HG03025 (cell line): ENCODE data around the gene SLC28A3.

Experiments
- ATAC-seq: cut with Tn5 transposase; IDR thresholded peaks from one replicate; pipeline ENCODE4 v1.9.1; 2021; ENCODE audit warnings: mild to moderate bottlenecking, moderate library complexity; ENCODE audit not compliant: unreplicated experiment, low FRiP score

The SLC28A3 gene

GRCh38 chr9:84255696-84256095 lies 84.9 kb downstream of the SLC28A3 start:
- ATAC-seq: no peak

GRCh38 chr9:84254972-84255371 lies 85.6 kb downstream of the SLC28A3 start:
- ATAC-seq: no peak

GRCh38 chr9:84251921-84252320 lies 88.6 kb downstream of the SLC28A3 start:
- ATAC-seq: no peak

- no peak for ATAC-seq
Measured at GRCh38 chr9:84241817-84242373, 98.7 kb downstream of the SLC28A3 start.

GRCh38 chr9:84239343-84239742 lies 101.2 kb downstream of the SLC28A3 start:
- no peak for ATAC-seq

- no peak for ATAC-seq
Measured at GRCh38 chr9:84238652-84239051, 101.9 kb downstream of the SLC28A3 start.

- no peak for ATAC-seq
Measured at GRCh38 chr9:84235511-84235910, 105.0 kb downstream of the SLC28A3 start.

- ATAC-seq: no peak
Measured at GRCh38 chr9:84230355-84231145, 110.0 kb downstream of the SLC28A3 start.

- ATAC-seq: no peak
Measured at GRCh38 chr9:84229191-84229590, 111.4 kb downstream of the SLC28A3 start.

- ATAC-seq: no peak
Measured at GRCh38 chr9:84228130-84228720, 112.3 kb downstream of the SLC28A3 start.

GRCh38 chr9:84226126-84226525 lies 114.4 kb downstream of the SLC28A3 start:
- ATAC-seq: no peak
